Measurements from ENCODE around the gene HSF2BP. TPM values are rescaled to one million over a fixed set of nuclear protein-coding genes. Genes with fewer than 3 reads are reported as not detected.

HSF2BP gene
- total RNA-seq, 1 donor from 2014 or later = 3.4 TPM

GRCh38 chr21:43605320-43606215 lies 53.7 kb downstream of the HSF2BP start:
- no peak for TF ChIP-seq CTCF (IDR thresholded peaks at IDR 0.05)
- H3K9me3 Mint-ChIP-seq (ENCODE audit: unreplicated experiment) = peaks cover 12% of the 10 kb centered on the region
- no peaks in the 10 kb centered on the region for H3K27me3 Mint-ChIP-seq (ENCODE audit: unreplicated experiment)
- H3K27ac Mint-ChIP-seq (ENCODE audit: unreplicated experiment) = no peak overlapping the region
- H3K4me3 Mint-ChIP-seq (ENCODE audit: unreplicated experiment) = no peak overlapping the region
- no peak for DNase-seq (ENCODE audit: extremely low spot score, unreplicated experiment)
- H3K36me3 Mint-ChIP-seq (ENCODE audit: unreplicated experiment) = peaks cover 9% of the 10 kb centered on the region
- peaks cover 34% of the 10 kb centered on the region for H3K4me1 Mint-ChIP-seq (ENCODE audit: unreplicated experiment)

- H3K9me3 Mint-ChIP-seq (ENCODE audit: unreplicated experiment) = peaks cover 12% of the 10 kb centered on the region
Measured at GRCh38 chr21:43604505-43605204, 54.6 kb downstream of the HSF2BP start.

GRCh38 chr21:43603641-43604504 lies 55.4 kb downstream of the HSF2BP start:
- H3K27ac Mint-ChIP-seq (ENCODE audit: unreplicated experiment) = no peak overlapping the region
- peaks cover 18% of the 10 kb centered on the region for H3K4me1 Mint-ChIP-seq (ENCODE audit: unreplicated experiment)
- TF ChIP-seq CTCF (IDR thresholded peaks at IDR 0.05) = no peak
- H3K36me3 Mint-ChIP-seq (ENCODE audit: unreplicated experiment) = peaks cover 9% of the 10 kb centered on the region
- DNase-seq (ENCODE audit: extremely low spot score, unreplicated experiment) = no peak
- H3K9me3 Mint-ChIP-seq (ENCODE audit: unreplicated experiment) = peaks cover 12% of the 10 kb centered on the region
- H3K4me3 Mint-ChIP-seq (ENCODE audit: unreplicated experiment) = no peak overlapping the region
- H3K27me3 Mint-ChIP-seq (ENCODE audit: unreplicated experiment) = no peaks in the 10 kb centered on the region

More at GRCh38 chr21:43604505-43605204, 54.6 kb downstream of the HSF2BP start:
- Mint-ChIP-seq H3K36me3 (ENCODE audit: unreplicated experiment) (peaks cover 9% of the 10 kb centered on the region), H3K27me3 (ENCODE audit: unreplicated experiment) (no peaks in the 10 kb centered on the region), H3K4me3 (ENCODE audit: unreplicated experiment) (no peak overlapping the region), H3K4me1 (ENCODE audit: unreplicated experiment) (peaks cover 26% of the 10 kb centered on the region), H3K27ac (ENCODE audit: unreplicated experiment) (no peak overlapping the region)
- TF ChIP-seq CTCF (IDR thresholded peaks at IDR 0.05) = no peak
- no peak for DNase-seq (ENCODE audit: extremely low spot score, unreplicated experiment)

- H3K27me3 Mint-ChIP-seq (ENCODE audit: unreplicated experiment) = no peaks in the 10 kb centered on the region
- H3K9me3 Mint-ChIP-seq (ENCODE audit: unreplicated experiment) = peaks cover 12% of the 10 kb centered on the region
- no peak for TF ChIP-seq CTCF (IDR thresholded peaks at IDR 0.05)
- H3K4me1 Mint-ChIP-seq (ENCODE audit: unreplicated experiment) = peaks cover 11% of the 10 kb centered on the region
- no peak for DNase-seq (ENCODE audit: extremely low spot score, unreplicated experiment)
- peaks cover 9% of the 10 kb centered on the region for H3K36me3 Mint-ChIP-seq (ENCODE audit: unreplicated experiment)
- no peak overlapping the region for H3K4me3 Mint-ChIP-seq (ENCODE audit: unreplicated experiment)
- H3K27ac Mint-ChIP-seq (ENCODE audit: unreplicated experiment) = no peak overlapping the region
Measured at GRCh38 chr21:43603233-43603626, 56.1 kb downstream of the HSF2BP start.
